GM10266 (cell line): ENCODE measurements around the gene TSPAN32.

Source experiments
- DNase-seq: peaks from one replicate; pipeline ENCODE4 v3.0.0; 2012; ENCODE audit errors: extremely low spot score
- CTCF ChIP-seq: IDR thresholded peaks from 2 replicates; pipeline ENCODE4 v1.5.1; 2012; ENCODE audit warnings: mild to moderate bottlenecking, low read depth; ENCODE audit not compliant: control insufficient read depth, insufficient read depth; ENCODE audit errors: missing control alignments

The TSPAN32 gene

GRCh38 chr11:2264366-2265053, 37.3 kb upstream of the TSPAN32 start:
- TF ChIP-seq CTCF: no peak
- no peak for DNase-seq

DNA sequence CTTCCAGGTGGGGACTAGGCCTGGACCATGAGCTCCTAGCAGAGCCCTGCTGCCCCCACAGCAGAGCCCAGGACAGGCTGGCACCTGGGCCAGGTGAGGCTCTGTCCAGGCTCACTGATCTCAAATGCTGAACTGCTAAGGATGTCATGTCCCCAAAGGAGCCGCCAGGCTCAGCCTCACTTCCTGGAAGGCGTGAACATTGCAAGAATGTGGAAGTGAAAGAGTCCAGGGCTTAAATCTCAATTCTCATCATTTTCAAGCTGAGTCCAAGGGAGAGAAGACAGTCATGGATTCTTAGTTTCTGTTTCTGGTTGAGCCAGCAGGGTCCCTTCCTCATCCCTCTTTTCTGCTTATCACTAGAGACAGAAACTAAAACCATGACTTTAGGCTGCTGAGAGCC, 36.4 kb upstream of the TSPAN32 start:
- TF ChIP-seq CTCF: no peak
- DNase-seq: peak; percentile 63

GRCh38 chr11:2265854-2266585, 35.8 kb upstream of the TSPAN32 start:
- no peak for TF ChIP-seq CTCF
- DNase-seq: peak; percentile 30

DNA sequence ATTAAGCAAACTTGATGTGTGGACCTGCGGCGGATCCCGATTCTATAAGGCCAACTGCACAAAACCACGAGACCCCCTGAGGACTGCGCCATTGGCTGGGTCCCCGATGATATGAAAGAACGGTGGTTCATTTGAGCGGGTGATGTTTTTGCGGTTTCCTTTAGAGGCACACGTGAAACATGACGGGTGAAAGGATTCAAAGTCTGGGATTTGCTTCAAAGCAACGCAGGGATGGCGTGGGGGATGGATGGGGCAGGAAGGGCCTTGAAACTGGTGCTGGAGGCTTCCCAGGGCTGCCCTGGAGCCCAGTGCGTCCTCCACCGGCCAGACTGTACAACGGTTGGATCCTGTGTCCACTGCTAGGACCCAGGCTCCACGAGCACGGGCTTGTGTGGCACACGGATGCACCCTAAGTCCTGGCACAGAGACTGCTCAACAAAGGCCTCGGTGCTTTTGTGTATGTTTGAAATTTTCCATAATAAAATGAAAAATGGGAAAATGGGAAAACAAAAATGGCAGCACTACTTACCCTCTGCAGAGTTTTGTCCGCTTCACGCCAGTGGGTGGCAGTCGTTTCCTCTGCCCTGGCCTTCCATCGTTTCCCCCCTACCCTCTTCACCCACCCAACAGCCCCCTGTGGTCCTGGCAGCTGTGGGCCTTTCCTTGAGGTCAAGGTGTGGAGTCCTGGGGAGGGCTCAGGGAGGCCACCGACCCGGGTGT, 35.1 kb upstream of the TSPAN32 start:
- DNase-seq: no peak
- TF ChIP-seq CTCF: no peak

DNA sequence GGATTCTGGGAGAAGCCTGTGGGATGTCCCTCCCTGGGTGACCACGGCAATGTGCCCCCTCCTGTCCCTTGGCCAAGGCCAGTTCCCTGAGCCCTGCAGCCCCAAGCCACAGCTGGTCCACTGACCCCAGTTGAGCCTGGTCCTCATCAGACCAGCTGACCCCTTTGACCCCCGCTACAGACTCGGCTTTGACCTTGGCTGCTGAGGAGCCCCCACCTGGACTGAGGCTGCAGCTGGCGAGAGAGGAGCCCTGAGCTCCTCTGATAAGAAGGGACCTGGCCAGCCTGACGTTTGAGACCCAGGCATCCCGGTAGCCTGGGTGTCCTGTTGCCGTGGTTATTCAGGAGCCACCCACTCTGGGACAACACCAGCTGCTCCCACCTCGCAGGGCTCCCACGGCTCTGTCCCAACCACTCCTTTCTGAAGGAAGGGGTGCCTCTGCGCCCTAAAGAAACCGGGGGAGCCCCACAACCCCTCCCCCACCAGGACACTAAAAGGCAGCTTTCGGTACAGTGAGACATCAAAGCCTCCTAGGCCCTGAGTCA, 34.4 kb upstream of the TSPAN32 start:
- no peak for TF ChIP-seq CTCF
- DNase-seq: no peak

DNA sequence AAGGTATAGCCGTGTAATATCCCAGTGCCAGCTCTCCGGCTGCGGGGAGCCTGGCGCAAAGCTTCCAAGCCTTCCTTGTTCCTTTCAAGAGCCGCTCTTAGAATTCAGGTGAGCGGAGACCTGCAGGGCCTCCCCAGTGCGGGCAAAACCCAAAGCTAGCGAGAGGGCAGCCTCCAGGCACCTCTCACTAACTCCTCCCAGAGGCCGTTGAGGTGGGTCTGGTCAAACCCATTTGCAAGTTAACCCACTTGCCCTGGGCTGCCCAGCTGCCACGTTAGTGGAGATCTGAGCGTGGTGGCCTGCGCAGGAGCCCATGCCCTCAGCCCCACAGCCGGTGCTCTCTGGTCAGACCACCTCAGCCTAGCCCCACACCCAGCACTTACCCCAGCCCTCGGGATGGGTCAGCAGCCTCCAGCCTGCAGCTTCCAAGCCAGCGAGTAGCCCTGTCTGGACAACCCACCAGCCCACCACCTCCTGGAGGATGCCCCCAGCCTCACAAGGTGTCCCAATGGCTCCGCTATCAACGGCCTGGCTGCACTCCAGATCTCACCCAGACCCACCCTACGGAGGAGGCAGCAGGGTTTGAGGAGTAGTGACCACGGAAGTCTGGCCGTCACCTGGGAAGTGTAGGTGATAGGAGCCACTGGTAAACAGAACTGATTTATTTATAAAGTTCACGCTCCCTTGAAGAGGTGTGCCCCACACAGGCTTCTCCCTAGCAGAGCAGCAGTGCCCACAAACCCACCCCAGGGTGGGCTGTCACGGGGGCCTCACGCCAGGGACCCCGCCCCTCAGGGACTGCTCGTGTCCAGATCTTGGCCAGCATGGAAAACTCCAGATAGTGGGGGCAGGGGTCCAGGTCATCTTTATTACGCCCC, 33.7 kb upstream of the TSPAN32 start:
- peak; percentile 28 for DNase-seq
- no peak for TF ChIP-seq CTCF
